H1 (cell line): ENCODE data around the gene PEX13. TPM values are rescaled to one million over a fixed set of nuclear protein-coding genes. Genes with fewer than 3 reads are reported as not detected.

Experiments used
- CTCF ChIA-PET: fragments of 300-600 bp; sonication (Branson Sonifier 250); formaldehyde crosslinking; loops from one replicate; lab custom pipeline; 2021; ENCODE audit not compliant: partially characterized antibody; lab: Charles Lee
- POLR2A ChIA-PET: fragments of 300-600 bp; sonication (Branson Sonifier 250); formaldehyde crosslinking; loops from one replicate; lab custom pipeline; 2021; ENCODE audit warnings: inconsistent platforms; ENCODE audit not compliant: partially characterized antibody; lab: Charles Lee
- DNase-seq, 2 experiments: peaks; one replicate each; pipeline versions ENCODE4 v3.0.0 to v3.0.0-alpha.2; 2010 to 2022; ENCODE audit warnings: low spot score in 2 of 2, low read depth in 1 of 2, mixed read lengths in 1 of 2
- FAIRE-seq: peaks from 2 replicates; lab custom pipeline; 2011; peaks lifted over from hg19 to GRCh38; lab: Jason Lieb, UNC
- H2AFZ ChIP-seq: 2 replicates; pipeline ENCODE4 v1.8.1; 2012; ENCODE audit warnings: low read length, inconsistent platforms
- H2AK5ac ChIP-seq: 2 replicates; pipeline ENCODE4 v1.6.1; 2013; ENCODE audit warnings: low read depth, low read length
- H2BK120ac ChIP-seq: replicated peaks from 2 replicates; pipeline ENCODE3; 2013; ENCODE audit warnings: low read depth, low read length, inconsistent platforms
- H2BK12ac ChIP-seq: 2 replicates; pipeline ENCODE4 v1.6.1; 2013; ENCODE audit warnings: low read depth, low read length
- H2BK15ac ChIP-seq: 2 replicates; pipeline ENCODE4 v1.6.1; 2013; ENCODE audit warnings: low read length
- H2BK20ac ChIP-seq: 2 replicates; pipeline ENCODE4 v1.6.1; 2013; ENCODE audit warnings: low read length
- H2BK5ac ChIP-seq: 2 replicates; pipeline ENCODE4 v1.6.1; 2013; ENCODE audit warnings: low read depth, low read length
- H3K14ac ChIP-seq: 2 replicates; pipeline ENCODE4 v1.6.1; 2013; ENCODE audit warnings: inconsistent platforms; ENCODE audit not compliant: insufficient read length
- H3K18ac ChIP-seq: 2 replicates; pipeline ENCODE4 v1.6.1; 2013; ENCODE audit warnings: low read length; ENCODE audit errors: extremely low read depth
- H3K23ac ChIP-seq: 2 replicates; pipeline ENCODE4 v1.6.1; 2013; ENCODE audit warnings: inconsistent platforms; ENCODE audit not compliant: insufficient read length
- H3K23me2 ChIP-seq: 2 replicates; pipeline ENCODE4 v1.6.1; 2013; ENCODE audit warnings: low read depth, low read length
- H3K27ac ChIP-seq: 2 replicates; pipeline ENCODE4 v1.6.1; 2011; ENCODE audit warnings: low read depth, low read length, inconsistent platforms
- H3K27me3 ChIP-seq, 4 experiments: replicated peaks in 1 of 4; 1 replicate in 1 of 4; 2 replicates in 3 of 4; pipeline versions ENCODE4 v1.6.1 to v1.8.1; 2011 to 2013; ENCODE audit warnings: low read length in 3 of 4, mild to moderate bottlenecking in 3 of 4, inconsistent platforms in 2 of 4, mixed read lengths in 2 of 4, moderate library complexity in 1 of 4; ENCODE audit not compliant: control insufficient read depth in 3 of 4, insufficient read depth in 3 of 4; ENCODE audit errors: extremely low read depth in 1 of 4
- H3K36me3 ChIP-seq, 4 experiments: 2 replicates each; pipeline versions ENCODE4 v1.6.1 to v1.8.1; 2011 to 2013; ENCODE audit warnings: mild to moderate bottlenecking in 4 of 4, low read length in 3 of 4, moderate library complexity in 2 of 4, control low read depth in 1 of 4, inconsistent platforms in 1 of 4; ENCODE audit not compliant: insufficient read depth in 4 of 4, control insufficient read depth in 2 of 4
- H3K4ac ChIP-seq: replicated peaks from 2 replicates; pipeline ENCODE3; 2013; ENCODE audit warnings: low read length, low read depth, mixed read lengths, inconsistent platforms; ENCODE audit not compliant: insufficient read length
- H3K4me1 ChIP-seq, 4 experiments: replicated peaks in 1 of 4; 1 replicate in 1 of 4; 2 replicates in 3 of 4; pipeline versions ENCODE4 v1.6.1 to v1.8.1; 2011 to 2013; ENCODE audit warnings: low read length in 3 of 4, inconsistent platforms in 2 of 4, mixed read lengths in 1 of 4; ENCODE audit not compliant: insufficient read depth in 4 of 4, control insufficient read depth in 3 of 4
- H3K4me2 ChIP-seq, 2 experiments: 2 replicates each; pipeline versions ENCODE4 v1.6.1 to v1.8.1; 2011 to 2013; ENCODE audit warnings: low read depth in 2 of 2, low read length in 2 of 2, control low read depth in 1 of 2, inconsistent platforms in 1 of 2, mild to moderate bottlenecking in 1 of 2; ENCODE audit not compliant: insufficient read depth in 1 of 2
- H3K4me3 ChIP-seq, 4 experiments: fragments of 200-600, 300-600 bp in 1 of 4; sonication (generic), shearing (Covaris generic), sonication (Bioruptor Twin) in 1 of 4; 2 replicates each; pipeline versions ENCODE4 v1.5.1 to v1.8.1; 2011 to 2016; ENCODE audit warnings: low read length in 4 of 4, low read depth in 3 of 4, control low read depth in 2 of 4, inconsistent platforms in 2 of 4, mild to moderate bottlenecking in 2 of 4, mixed read lengths in 1 of 4, moderate library complexity in 1 of 4; ENCODE audit not compliant: insufficient read depth in 2 of 4; ENCODE audit errors: extremely low read depth in 1 of 4
- H3K56ac ChIP-seq: replicated peaks from 2 replicates; pipeline ENCODE3; 2013; ENCODE audit warnings: low read depth, mild to moderate bottlenecking, mixed read lengths, low read length, inconsistent platforms; ENCODE audit not compliant: insufficient read length
- H3K79me1 ChIP-seq: 2 replicates; pipeline ENCODE4 v1.6.1; 2013; ENCODE audit warnings: low read depth, low read length, control low read depth
- H3K79me2 ChIP-seq, 2 experiments: 2 replicates each; pipeline versions ENCODE4 v1.6.1 to v1.8.1; 2012 to 2013; ENCODE audit warnings: low read length in 2 of 2, mild to moderate bottlenecking in 2 of 2, inconsistent platforms in 1 of 2; ENCODE audit not compliant: insufficient read depth in 2 of 2, control insufficient read depth in 1 of 2
- H3K9ac ChIP-seq, 4 experiments: replicated peaks in 1 of 4; 1 replicate in 1 of 4; 2 replicates in 3 of 4; pipeline versions ENCODE4 v1.6.1 to v1.8.1; 2011 to 2013; ENCODE audit warnings: low read depth in 3 of 4, low read length in 3 of 4, control low read depth in 2 of 4, mild to moderate bottlenecking in 2 of 4, moderate library complexity in 2 of 4, inconsistent platforms in 1 of 4; ENCODE audit errors: extremely low read depth in 1 of 4
- H3K9me3 ChIP-seq, 2 experiments: 2 replicates each; pipeline versions ENCODE4 v1.6.1 to v1.8.1; 2012 to 2013; ENCODE audit warnings: mild to moderate bottlenecking in 2 of 2, moderate library complexity in 2 of 2, control low read depth in 1 of 2, inconsistent platforms in 1 of 2, low read depth in 1 of 2, low read length in 1 of 2, mixed read lengths in 1 of 2; ENCODE audit not compliant: insufficient read depth in 2 of 2
- H4K20me1 ChIP-seq, 2 experiments: replicated peaks in 1 of 2; 2 replicates each; pipeline versions ENCODE3 to v1.8.1; 2011 to 2013; ENCODE audit warnings: inconsistent platforms in 2 of 2, low read length in 2 of 2, mild to moderate bottlenecking in 1 of 2; ENCODE audit not compliant: insufficient read depth in 2 of 2, control insufficient read depth in 1 of 2
- H4K5ac ChIP-seq: 2 replicates; pipeline ENCODE4 v1.6.1; 2013; ENCODE audit warnings: low read length, low read depth, mixed read lengths, inconsistent platforms; ENCODE audit not compliant: insufficient read length
- H4K8ac ChIP-seq: 2 replicates; pipeline ENCODE4 v1.8.0; 2013; ENCODE audit warnings: mild to moderate bottlenecking, moderate library complexity, low read length, inconsistent platforms; ENCODE audit not compliant: insufficient read depth; ENCODE audit errors: extremely low read depth
- H4K91ac ChIP-seq: replicated peaks from 2 replicates; pipeline ENCODE3; 2013; ENCODE audit warnings: low read length, mixed read lengths, inconsistent platforms; ENCODE audit not compliant: insufficient read length
- ATF3 ChIP-seq: IDR thresholded peaks from 2 replicates; pipeline ENCODE4 v1.6.1; 2011; ENCODE audit warnings: low read depth, mild to moderate bottlenecking, low read length; ENCODE audit not compliant: insufficient read depth
- CBX5 ChIP-seq: fragments of 300-800, 300-1000 bp; sonication (generic); IDR thresholded peaks from 2 replicates; pipeline ENCODE4 v1.7.1; 2016; ENCODE audit warnings: antibody characterized with exemption, low read length, low read depth
- HDAC6 ChIP-seq: IDR thresholded peaks from one replicate; pipeline ENCODE4 v1.7.1; 2012; ENCODE audit warnings: low read depth, mild to moderate bottlenecking, inconsistent platforms, low read length, moderate library complexity
- JUN ChIP-seq: IDR thresholded peaks from 2 replicates; pipeline ENCODE4 v1.6.1; 2011; ENCODE audit warnings: low read depth, mild to moderate bottlenecking, improper control_type of control experiment, low read length
- NANOG ChIP-seq: IDR thresholded peaks from 2 replicates; pipeline ENCODE4 v1.6.1; 2011; ENCODE audit warnings: low read length, low read depth, mild to moderate bottlenecking, inconsistent platforms; ENCODE audit not compliant: insufficient read depth, poor library complexity, severe bottlenecking
- RBBP5 ChIP-seq: IDR thresholded peaks from 2 replicates; pipeline ENCODE4 v1.7.1; 2012; ENCODE audit warnings: low read depth, mild to moderate bottlenecking, inconsistent platforms, low read length, moderate library complexity, borderline replicate concordance
- SP4 ChIP-seq: IDR thresholded peaks from 2 replicates; pipeline ENCODE4 v1.6.1; 2012; ENCODE audit warnings: low read length, inconsistent platforms
- TAF1 ChIP-seq: IDR thresholded peaks from 2 replicates; pipeline ENCODE4 v1.6.1; 2011; ENCODE audit warnings: mild to moderate bottlenecking, low read depth, low read length
- WGBS, 2 experiments: shearing (Covaris generic) in 1 of 2; methylation state at CpG; one replicate each; pipeline versions ENCODE4 v1.1.6 to v1.1.7; 2013 to 2015; ENCODE audit warnings: low lambda C conversion rate in 2 of 2, mixed read lengths in 2 of 2, inconsistent platforms in 1 of 2, low coverage in 1 of 2, missing lambda C conversion rate in 1 of 2; ENCODE audit not compliant: insufficient replicate concordance in 2 of 2, insufficient coverage in 1 of 2, insufficient read length in 1 of 2; ENCODE audit errors: extremely low coverage in 1 of 2, missing lambda C conversion rate in 1 of 2; 5-methylcytosine and 5-hydroxymethylcytosine counted together
- polyA plus RNA-seq, 7 experiments: library from polyadenylated mRNA; depleted of rRNA in 3 of 7; stranded (reverse) in 5 of 7; unstranded in 2 of 7; fragments of >200 nt in 5 of 7; fragments of 200-250 nt in 2 of 7; gene quantifications; 1 replicate in 5 of 7; 2 replicates in 1 of 7; 4 replicates in 1 of 7; pipeline versions ENCODE4 v1.2.1 to v1.2.3, GENCODE V29; 2011 to 2013; ENCODE audit warnings: missing spikeins in 2 of 7, mixed read lengths in 2 of 7
- total RNA-seq: library from RNA; stranded (reverse); fragmentation: NEBNext Ultra II Directional; extraction: Animal tissue kit (Norgen Biotek cat#: 25700); gene quantifications from 2 replicates; pipeline ENCODE4 v1.2.1, GENCODE V29; 2021

The PEX13 gene
- total and polyA plus RNA-seq, 2 of the 8 experiments (the other 6 are each of a cell fraction or from before 2014, with no cell fraction given): 16.8 to 22.3 TPM

DNA sequence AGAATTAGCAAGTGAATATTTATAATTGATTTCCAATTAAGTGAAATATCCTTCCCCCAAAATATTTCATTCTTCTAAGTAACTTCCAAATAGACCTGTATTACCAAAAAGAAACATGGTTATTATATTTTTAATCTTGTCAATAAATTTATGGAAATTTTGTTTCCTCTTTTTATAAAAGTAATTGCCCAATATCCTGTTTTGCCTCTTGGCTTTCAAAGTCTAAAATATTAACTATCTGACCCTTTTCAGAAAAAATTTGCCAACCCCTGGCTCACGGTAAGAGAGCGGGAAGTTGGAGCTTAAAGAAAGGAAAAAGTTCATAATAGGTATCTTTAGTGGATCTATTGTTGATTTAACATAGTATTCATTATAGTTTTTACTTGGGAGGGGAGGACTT is 27.7 kb downstream of the PEX13 start:
- Histone ChIP-seq H2AFZ (no peak overlapping the region), H4K91ac (no peak overlapping the region), H2BK20ac (no peak overlapping the region), H2AK5ac (no peak overlapping the region), H3K56ac (no peak overlapping the region), H3K36me3 (peaks cover 3 to 40% (median 4%) of the 10 kb centered on the region in 4 experiments; a peak in 7 of 8 replicates), H2BK15ac (no peak overlapping the region), H3K18ac (no peak overlapping the region), H3K27me3 (no peaks in the 10 kb centered on the region), H3K4ac (no peak overlapping the region), H3K4me2 (no peak overlapping the region), H3K14ac (no peak overlapping the region), H4K5ac (no peak overlapping the region), H3K79me1 (no peaks in the 10 kb centered on the region), H3K23me2 (no peaks in the 10 kb centered on the region; the same call in 1 of the 2 replicates), H3K4me1 (no peaks in the 10 kb centered on the region), H4K20me1 (peaks cover 0 to 1% of the 10 kb centered on the region in 2 experiments), H3K9ac (no peak overlapping the region), H3K27ac (no peak overlapping the region), H3K4me3 (no peak overlapping the region), H3K23ac (no peak overlapping the region), H4K8ac (no peak overlapping the region), H2BK5ac (no peak overlapping the region), H3K9me3 (no peaks in the 10 kb centered on the region), H2BK120ac (no peak overlapping the region), H3K79me2 (no peaks in the 10 kb centered on the region), H2BK12ac (no peak overlapping the region)
- ChIA-PET CTCF (no interaction called here), POLR2A (no interaction called here)
- TF ChIP-seq TAF1 (no peak), SP4 (no peak), JUN (no peak), NANOG (no peak), RBBP5 (no peak), HDAC6 (no peak), CBX5 (no peak), ATF3 (no peak)
- DNase-seq: no peak
- no peak for FAIRE-seq
- 98% methylated on average over 2 of the region's 2 CpGs; no CpG with 5 or more reads in 1 of the 2 experiments for WGBS, 2 experiments
